H1 (cell line): ENCODE data around the gene BCL2L12. TPM values are rescaled to one million over a fixed set of nuclear protein-coding genes. Genes with fewer than 3 reads are reported as not detected.

ENCODE experiments used
- CTCF ChIA-PET: fragments of 300-600 bp; sonication (Branson Sonifier 250); formaldehyde crosslinking; loops from one replicate; lab custom pipeline; 2021; ENCODE audit not compliant: partially characterized antibody; lab: Charles Lee
- POLR2A ChIA-PET: fragments of 300-600 bp; sonication (Branson Sonifier 250); formaldehyde crosslinking; loops from one replicate; lab custom pipeline; 2021; ENCODE audit warnings: inconsistent platforms; ENCODE audit not compliant: partially characterized antibody; lab: Charles Lee
- DNase-seq, 2 experiments: peaks; one replicate each; pipeline versions ENCODE4 v3.0.0 to v3.0.0-alpha.2; 2010 to 2022; ENCODE audit warnings: low spot score in 2 of 2, low read depth in 1 of 2, mixed read lengths in 1 of 2
- FAIRE-seq: peaks from 2 replicates; lab custom pipeline; 2011; peaks lifted over from hg19 to GRCh38; lab: Jason Lieb, UNC
- H2AFZ ChIP-seq: 2 replicates; pipeline ENCODE4 v1.8.1; 2012; ENCODE audit warnings: low read length, inconsistent platforms
- H2AK5ac ChIP-seq: 2 replicates; pipeline ENCODE4 v1.6.1; 2013; ENCODE audit warnings: low read depth, low read length
- H2BK120ac ChIP-seq: replicated peaks from 2 replicates; pipeline ENCODE3; 2013; ENCODE audit warnings: low read depth, low read length, inconsistent platforms
- H2BK12ac ChIP-seq: 2 replicates; pipeline ENCODE4 v1.6.1; 2013; ENCODE audit warnings: low read depth, low read length
- H2BK15ac ChIP-seq: 2 replicates; pipeline ENCODE4 v1.6.1; 2013; ENCODE audit warnings: low read length
- H2BK20ac ChIP-seq: 2 replicates; pipeline ENCODE4 v1.6.1; 2013; ENCODE audit warnings: low read length
- H2BK5ac ChIP-seq: 2 replicates; pipeline ENCODE4 v1.6.1; 2013; ENCODE audit warnings: low read depth, low read length
- H3K14ac ChIP-seq: 2 replicates; pipeline ENCODE4 v1.6.1; 2013; ENCODE audit warnings: inconsistent platforms; ENCODE audit not compliant: insufficient read length
- H3K18ac ChIP-seq: 2 replicates; pipeline ENCODE4 v1.6.1; 2013; ENCODE audit warnings: low read length; ENCODE audit errors: extremely low read depth
- H3K23ac ChIP-seq: 2 replicates; pipeline ENCODE4 v1.6.1; 2013; ENCODE audit warnings: inconsistent platforms; ENCODE audit not compliant: insufficient read length
- H3K23me2 ChIP-seq: 2 replicates; pipeline ENCODE4 v1.6.1; 2013; ENCODE audit warnings: low read depth, low read length
- H3K27ac ChIP-seq: 2 replicates; pipeline ENCODE4 v1.6.1; 2011; ENCODE audit warnings: low read depth, low read length, inconsistent platforms
- H3K27me3 ChIP-seq, 4 experiments: replicated peaks in 1 of 4; 1 replicate in 1 of 4; 2 replicates in 3 of 4; pipeline versions ENCODE4 v1.6.1 to v1.8.1; 2011 to 2013; ENCODE audit warnings: low read length in 3 of 4, mild to moderate bottlenecking in 3 of 4, inconsistent platforms in 2 of 4, mixed read lengths in 2 of 4, moderate library complexity in 1 of 4; ENCODE audit not compliant: control insufficient read depth in 3 of 4, insufficient read depth in 3 of 4; ENCODE audit errors: extremely low read depth in 1 of 4
- H3K36me3 ChIP-seq, 4 experiments: 2 replicates each; pipeline versions ENCODE4 v1.6.1 to v1.8.1; 2011 to 2013; ENCODE audit warnings: mild to moderate bottlenecking in 4 of 4, low read length in 3 of 4, moderate library complexity in 2 of 4, control low read depth in 1 of 4, inconsistent platforms in 1 of 4; ENCODE audit not compliant: insufficient read depth in 4 of 4, control insufficient read depth in 2 of 4
- H3K4ac ChIP-seq: replicated peaks from 2 replicates; pipeline ENCODE3; 2013; ENCODE audit warnings: low read length, low read depth, mixed read lengths, inconsistent platforms; ENCODE audit not compliant: insufficient read length
- H3K4me1 ChIP-seq, 4 experiments: replicated peaks in 1 of 4; 1 replicate in 1 of 4; 2 replicates in 3 of 4; pipeline versions ENCODE4 v1.6.1 to v1.8.1; 2011 to 2013; ENCODE audit warnings: low read length in 3 of 4, inconsistent platforms in 2 of 4, mixed read lengths in 1 of 4; ENCODE audit not compliant: insufficient read depth in 4 of 4, control insufficient read depth in 3 of 4
- H3K4me2 ChIP-seq, 2 experiments: 2 replicates each; pipeline versions ENCODE4 v1.6.1 to v1.8.1; 2011 to 2013; ENCODE audit warnings: low read depth in 2 of 2, low read length in 2 of 2, control low read depth in 1 of 2, inconsistent platforms in 1 of 2, mild to moderate bottlenecking in 1 of 2; ENCODE audit not compliant: insufficient read depth in 1 of 2
- H3K4me3 ChIP-seq, 4 experiments: fragments of 200-600, 300-600 bp in 1 of 4; sonication (generic), shearing (Covaris generic), sonication (Bioruptor Twin) in 1 of 4; 2 replicates each; pipeline versions ENCODE4 v1.5.1 to v1.8.1; 2011 to 2016; ENCODE audit warnings: low read length in 4 of 4, low read depth in 3 of 4, control low read depth in 2 of 4, inconsistent platforms in 2 of 4, mild to moderate bottlenecking in 2 of 4, mixed read lengths in 1 of 4, moderate library complexity in 1 of 4; ENCODE audit not compliant: insufficient read depth in 2 of 4; ENCODE audit errors: extremely low read depth in 1 of 4
- H3K56ac ChIP-seq: replicated peaks from 2 replicates; pipeline ENCODE3; 2013; ENCODE audit warnings: low read depth, mild to moderate bottlenecking, mixed read lengths, low read length, inconsistent platforms; ENCODE audit not compliant: insufficient read length
- H3K79me1 ChIP-seq: 2 replicates; pipeline ENCODE4 v1.6.1; 2013; ENCODE audit warnings: low read depth, low read length, control low read depth
- H3K79me2 ChIP-seq, 2 experiments: 2 replicates each; pipeline versions ENCODE4 v1.6.1 to v1.8.1; 2012 to 2013; ENCODE audit warnings: low read length in 2 of 2, mild to moderate bottlenecking in 2 of 2, inconsistent platforms in 1 of 2; ENCODE audit not compliant: insufficient read depth in 2 of 2, control insufficient read depth in 1 of 2
- H3K9ac ChIP-seq, 4 experiments: replicated peaks in 1 of 4; 1 replicate in 1 of 4; 2 replicates in 3 of 4; pipeline versions ENCODE4 v1.6.1 to v1.8.1; 2011 to 2013; ENCODE audit warnings: low read depth in 3 of 4, low read length in 3 of 4, control low read depth in 2 of 4, mild to moderate bottlenecking in 2 of 4, moderate library complexity in 2 of 4, inconsistent platforms in 1 of 4; ENCODE audit errors: extremely low read depth in 1 of 4
- H3K9me3 ChIP-seq, 2 experiments: 2 replicates each; pipeline versions ENCODE4 v1.6.1 to v1.8.1; 2012 to 2013; ENCODE audit warnings: mild to moderate bottlenecking in 2 of 2, moderate library complexity in 2 of 2, control low read depth in 1 of 2, inconsistent platforms in 1 of 2, low read depth in 1 of 2, low read length in 1 of 2, mixed read lengths in 1 of 2; ENCODE audit not compliant: insufficient read depth in 2 of 2
- H4K20me1 ChIP-seq, 2 experiments: replicated peaks in 1 of 2; 2 replicates each; pipeline versions ENCODE3 to v1.8.1; 2011 to 2013; ENCODE audit warnings: inconsistent platforms in 2 of 2, low read length in 2 of 2, mild to moderate bottlenecking in 1 of 2; ENCODE audit not compliant: insufficient read depth in 2 of 2, control insufficient read depth in 1 of 2
- H4K5ac ChIP-seq: 2 replicates; pipeline ENCODE4 v1.6.1; 2013; ENCODE audit warnings: low read length, low read depth, mixed read lengths, inconsistent platforms; ENCODE audit not compliant: insufficient read length
- H4K8ac ChIP-seq: 2 replicates; pipeline ENCODE4 v1.8.0; 2013; ENCODE audit warnings: mild to moderate bottlenecking, moderate library complexity, low read length, inconsistent platforms; ENCODE audit not compliant: insufficient read depth; ENCODE audit errors: extremely low read depth
- H4K91ac ChIP-seq: replicated peaks from 2 replicates; pipeline ENCODE3; 2013; ENCODE audit warnings: low read length, mixed read lengths, inconsistent platforms; ENCODE audit not compliant: insufficient read length
- GABPA ChIP-seq: IDR thresholded peaks from 2 replicates; pipeline ENCODE4 v1.6.1; 2011; ENCODE audit warnings: mild to moderate bottlenecking, low read length, moderate library complexity, borderline replicate concordance; ENCODE audit not compliant: insufficient read depth
- KDM4A ChIP-seq: IDR thresholded peaks from one replicate; pipeline ENCODE4 v1.7.1; 2012; ENCODE audit warnings: low read depth, mild to moderate bottlenecking, moderate library complexity, low read length, inconsistent platforms; ENCODE audit not compliant: severe bottlenecking
- POU5F1 ChIP-seq: IDR thresholded peaks from 2 replicates; pipeline ENCODE4 v1.6.1; 2011; ENCODE audit warnings: low read depth, mild to moderate bottlenecking, low read length, moderate library complexity
- RXRA ChIP-seq: IDR thresholded peaks from 2 replicates; pipeline ENCODE4 v1.6.1; 2011; ENCODE audit warnings: low read depth, mild to moderate bottlenecking, low read length, moderate library complexity; ENCODE audit not compliant: insufficient read depth
- TAF7 ChIP-seq: optimal IDR thresholded peaks from 2 replicates; pipeline ENCODE3; 2011; ENCODE audit warnings: low read depth, mild to moderate bottlenecking, inconsistent platforms, low read length, moderate library complexity, borderline replicate concordance
- WGBS, 2 experiments: shearing (Covaris generic) in 1 of 2; methylation state at CpG; one replicate each; pipeline versions ENCODE4 v1.1.6 to v1.1.7; 2013 to 2015; ENCODE audit warnings: low lambda C conversion rate in 2 of 2, mixed read lengths in 2 of 2, inconsistent platforms in 1 of 2, low coverage in 1 of 2, missing lambda C conversion rate in 1 of 2; ENCODE audit not compliant: insufficient replicate concordance in 2 of 2, insufficient coverage in 1 of 2, insufficient read length in 1 of 2; ENCODE audit errors: extremely low coverage in 1 of 2, missing lambda C conversion rate in 1 of 2; 5-methylcytosine and 5-hydroxymethylcytosine counted together
- polyA plus RNA-seq, 7 experiments: library from polyadenylated mRNA; depleted of rRNA in 3 of 7; stranded (reverse) in 5 of 7; unstranded in 2 of 7; fragments of >200 nt in 5 of 7; fragments of 200-250 nt in 2 of 7; gene quantifications; 1 replicate in 5 of 7; 2 replicates in 1 of 7; 4 replicates in 1 of 7; pipeline versions ENCODE4 v1.2.1 to v1.2.3, GENCODE V29; 2011 to 2013; ENCODE audit warnings: missing spikeins in 2 of 7, mixed read lengths in 2 of 7
- total RNA-seq: library from RNA; stranded (reverse); fragmentation: NEBNext Ultra II Directional; extraction: Animal tissue kit (Norgen Biotek cat#: 25700); gene quantifications from 2 replicates; pipeline ENCODE4 v1.2.1, GENCODE V29; 2021

Gene BCL2L12
- total and polyA plus RNA-seq, 2 of the 8 experiments (the other 6 are each of a cell fraction or from before 2014, with no cell fraction given) = 126 to 209 TPM

DNA sequence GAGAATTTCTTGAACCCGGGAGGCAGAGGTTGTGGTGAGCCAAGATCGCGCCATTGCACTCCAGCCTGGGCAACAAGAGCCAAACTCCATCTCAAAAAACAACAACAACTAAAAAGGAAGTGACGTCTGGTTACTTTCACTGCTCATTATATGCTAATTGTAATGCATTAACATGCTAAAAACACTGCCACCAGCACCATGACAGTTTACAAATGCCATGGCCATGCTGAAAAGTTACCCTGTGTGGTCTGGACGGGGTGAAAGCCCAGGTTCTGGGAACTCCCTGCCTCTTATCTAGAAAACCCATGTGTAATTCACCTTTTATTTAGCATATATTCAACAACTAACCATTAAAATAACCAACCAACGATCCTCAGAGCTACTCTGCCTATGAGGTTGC is 53.3 kb downstream of the BCL2L12 start:
- Histone ChIP-seq H2BK5ac (no peak overlapping the region), H4K91ac (no peak overlapping the region), H3K4me1 (no peaks in the 10 kb centered on the region), H2BK15ac (no peak overlapping the region), H3K23ac (no peak overlapping the region), H4K8ac (no peak overlapping the region), H3K56ac (no peak overlapping the region), H3K4ac (no peak overlapping the region), H3K23me2 (peaks cover 2% of the 10 kb centered on the region; the same call in 1 of the 2 replicates), H3K18ac (no peak overlapping the region), H2BK12ac (no peak overlapping the region), H3K79me2 (no peaks in the 10 kb centered on the region), H2AK5ac (no peak overlapping the region), H3K4me2 (no peak overlapping the region), H3K9me3 (no peaks in the 10 kb centered on the region), H2BK20ac (no peak overlapping the region), H3K9ac (no peak overlapping the region), H4K20me1 (no peaks in the 10 kb centered on the region), H3K27me3 (no peaks in the 10 kb centered on the region), H2AFZ (no peak overlapping the region), H3K27ac (no peak overlapping the region), H4K5ac (no peak overlapping the region), H3K14ac (no peak overlapping the region), H2BK120ac (no peak overlapping the region), H3K79me1 (no peaks in the 10 kb centered on the region), H3K36me3 (no peaks in the 10 kb centered on the region), H3K4me3 (no peak overlapping the region)
- FAIRE-seq (no peak), DNase-seq (no peak)
- 78% methylated on average over 6 of the region's 6 CpGs; no CpG with 5 or more reads in 1 of the 2 experiments for WGBS, 2 experiments
- ChIA-PET POLR2A (interaction anchor here (7.7 kb wide), 1 partner anchor 30 kb away, joined by 51 read pairs; the partner anchor contains the start of genes ADM5 and CPT1C), CTCF (interaction anchor here (1.0 to 3.3 kb wide), 7 partner anchors 9 to 62 kb away, joined by 3 to 23 read pairs (median 9); partner anchors contain the start of gene TSKS)
- TF ChIP-seq RXRA (no peak), GABPA (no peak), POU5F1 (no peak), TAF7 (no peak), KDM4A (no peak)
